HUES6 (cell line): ENCODE measurements around the gene EMC9.

Source experiments
- H3K27ac ChIP-seq: 2 replicates; pipeline ENCODE4 v1.7.0; 2013; ENCODE audit warnings: low read depth, mild to moderate bottlenecking, low read length, inconsistent platforms
- H3K27me3 ChIP-seq: 2 replicates; pipeline ENCODE4 v1.6.1; 2013; ENCODE audit warnings: low read length; ENCODE audit not compliant: control insufficient read depth, insufficient read depth
- H3K36me3 ChIP-seq: 2 replicates; pipeline ENCODE4 v1.6.1; 2013; ENCODE audit warnings: low read length; ENCODE audit not compliant: control insufficient read depth, insufficient read depth
- H3K4me1 ChIP-seq: 2 replicates; pipeline ENCODE4 v1.6.1; 2013; ENCODE audit warnings: low read length; ENCODE audit not compliant: control insufficient read depth, insufficient read depth
- H3K4me3 ChIP-seq: 2 replicates; pipeline ENCODE4 v1.5.1; 2013; ENCODE audit warnings: low read depth, low read length
- H3K9ac ChIP-seq: one replicate; pipeline ENCODE4 v1.6.1; 2013; ENCODE audit warnings: mild to moderate bottlenecking, low read length
- H3K9me3 ChIP-seq: 2 replicates; pipeline ENCODE4 v1.6.1; 2013; ENCODE audit warnings: low read depth, low read length; ENCODE audit not compliant: control insufficient read depth, insufficient read depth

EMC9 gene

GRCh38 chr14:24126939-24127338 lies 14.5 kb downstream of the EMC9 start:
- H3K9ac ChIP-seq: no peak overlapping the region
- H3K27ac ChIP-seq: no peak overlapping the region
- peaks cover 17% of the 10 kb centered on the region for H3K36me3 ChIP-seq
- no peaks in the 10 kb centered on the region for H3K27me3 ChIP-seq
- no peaks in the 10 kb centered on the region for H3K4me1 ChIP-seq
- no peak overlapping the region for H3K4me3 ChIP-seq
- no peaks in the 10 kb centered on the region for H3K9me3 ChIP-seq

GRCh38 chr14:24123424-24124417 lies 17.7 kb downstream of the EMC9 start:
- H3K36me3 ChIP-seq: peaks cover 44% of the 10 kb centered on the region
- no peak overlapping the region for H3K9ac ChIP-seq
- no peaks in the 10 kb centered on the region for H3K27me3 ChIP-seq
- H3K4me1 ChIP-seq: no peaks in the 10 kb centered on the region
- no peak overlapping the region for H3K4me3 ChIP-seq
- H3K9me3 ChIP-seq: no peaks in the 10 kb centered on the region
- no peak overlapping the region for H3K27ac ChIP-seq

- Histone ChIP-seq H3K27me3 (no peaks in the 10 kb centered on the region), H3K27ac (no peak overlapping the region), H3K9ac (no peak overlapping the region), H3K36me3 (peaks cover 52% of the 10 kb centered on the region), H3K4me3 (no peak overlapping the region), H3K9me3 (no peaks in the 10 kb centered on the region), H3K4me1 (no peaks in the 10 kb centered on the region)
These were observed 18.5 kb downstream of the EMC9 start for GRCh38 chr14:24122898-24123297.

GRCh38 chr14:24122416-24122815 lies 19.0 kb downstream of the EMC9 start:
- Histone ChIP-seq H3K27me3 (no peaks in the 10 kb centered on the region), H3K9me3 (no peaks in the 10 kb centered on the region), H3K4me1 (no peaks in the 10 kb centered on the region), H3K4me3 (no peak overlapping the region), H3K9ac (no peak overlapping the region), H3K36me3 (peaks cover 57% of the 10 kb centered on the region), H3K27ac (no peak overlapping the region)

- no peak overlapping the region for H3K4me3 ChIP-seq
- H3K4me1 ChIP-seq: no peaks in the 10 kb centered on the region
- no peaks in the 10 kb centered on the region for H3K9me3 ChIP-seq
- H3K27ac ChIP-seq: no peak overlapping the region
- no peak overlapping the region for H3K9ac ChIP-seq
- no peaks in the 10 kb centered on the region for H3K27me3 ChIP-seq
- H3K36me3 ChIP-seq: peaks cover 66% of the 10 kb centered on the region
These were observed 20.2 kb downstream of the EMC9 start for GRCh38 chr14:24121210-24121609.

- Histone ChIP-seq H3K27ac (no peak overlapping the region), H3K9ac (no peak overlapping the region), H3K27me3 (no peaks in the 10 kb centered on the region), H3K4me1 (0 out of 2 replicates have a peak, but pooled peaks cover 6% of the 10 kb centered on the region), H3K36me3 (peaks cover 66% of the 10 kb centered on the region), H3K4me3 (no peak overlapping the region), H3K9me3 (no peaks in the 10 kb centered on the region)
These were observed 21.7 kb downstream of the EMC9 start for GRCh38 chr14:24119691-24120090.

GRCh38 chr14:24117179-24117578 lies 24.2 kb downstream of the EMC9 start:
- Histone ChIP-seq H3K9ac (no peak overlapping the region), H3K36me3 (peaks cover 49% of the 10 kb centered on the region), H3K9me3 (no peaks in the 10 kb centered on the region), H3K4me3 (no peak overlapping the region), H3K27me3 (no peaks in the 10 kb centered on the region), H3K27ac (no peak overlapping the region), H3K4me1 (0 out of 2 replicates have a peak, but pooled peaks cover 6% of the 10 kb centered on the region)

GRCh38 chr14:24116128-24116814 lies 25.1 kb downstream of the EMC9 start:
- H3K9me3 ChIP-seq: no peaks in the 10 kb centered on the region
- no peak overlapping the region for H3K9ac ChIP-seq
- 0 out of 2 replicates have a peak, but pooled peaks cover 6% of the 10 kb centered on the region for H3K4me1 ChIP-seq
- peak overlapping the region; percentile 86 for H3K4me3 ChIP-seq
- H3K27me3 ChIP-seq: no peaks in the 10 kb centered on the region
- peaks cover 43% of the 10 kb centered on the region for H3K36me3 ChIP-seq
- H3K27ac ChIP-seq: no peak overlapping the region

GRCh38 chr14:24115422-24116127 lies 25.8 kb downstream of the EMC9 start:
- peak overlapping the region; percentile 87 for H3K9ac ChIP-seq
- H3K36me3 ChIP-seq: peaks cover 36% of the 10 kb centered on the region
- H3K4me1 ChIP-seq: 0 out of 2 replicates have a peak, but pooled peaks cover 6% of the 10 kb centered on the region
- H3K9me3 ChIP-seq: no peaks in the 10 kb centered on the region
- H3K4me3 ChIP-seq: peak overlapping the region; percentile 86
- H3K27me3 ChIP-seq: no peaks in the 10 kb centered on the region
- H3K27ac ChIP-seq: no peak overlapping the region

- Histone ChIP-seq H3K4me3 (peak within 1 kb of the TSS; percentile 86), H3K9me3 (no peaks in the 10 kb centered on the region), H3K4me1 (0 out of 2 replicates have a peak, but pooled peaks cover 6% of the 10 kb centered on the region), H3K9ac (peak within 1 kb of the TSS; percentile 87), H3K27me3 (no peaks in the 10 kb centered on the region), H3K36me3 (peaks cover 32% of the 10 kb centered on the region), H3K27ac (peak within 1 kb of the TSS; percentile 82)
These were observed 26.6 kb downstream of the EMC9 start, which contains the start of the genes DCAF11 and NRL for GRCh38 chr14:24114532-24115421. DCAF11 (plus strand) TSS chr14:24114777; CDS start chr14:24115595, 818 bp downstream. NRL (minus strand) TSS chr14:24114949; CDS start chr14:24082848, 32,101 bp downstream.
